GM18526 (cell line): ENCODE measurements around the gene COMP.

Experiments used
- POLR2A ChIP-seq: IDR thresholded peaks from 3 replicates; pipeline ENCODE4 v1.6.1; 2011; ENCODE audit not compliant: insufficient read length; ENCODE audit errors: extremely low read depth

Gene COMP

DNA sequence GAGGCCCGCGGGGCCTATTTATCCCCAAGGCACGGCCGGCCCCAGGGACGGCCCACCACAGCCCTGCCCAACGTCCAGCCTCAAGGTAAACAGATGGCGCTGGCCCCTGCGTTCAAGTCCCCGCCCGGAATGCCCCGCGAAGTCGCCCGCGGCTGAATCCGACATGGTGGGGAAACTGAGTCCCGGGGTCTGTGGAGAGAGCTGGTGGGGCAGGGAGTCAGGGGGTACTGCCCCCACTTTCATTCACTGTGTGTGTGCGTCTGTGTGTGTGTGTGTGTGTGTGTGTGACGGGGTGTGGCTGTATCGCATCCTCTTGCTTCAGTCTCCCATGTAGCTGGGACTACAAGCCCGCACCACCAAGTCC is 192 bp upstream of the COMP start:
- no peak for TF ChIP-seq POLR2A

DNA sequence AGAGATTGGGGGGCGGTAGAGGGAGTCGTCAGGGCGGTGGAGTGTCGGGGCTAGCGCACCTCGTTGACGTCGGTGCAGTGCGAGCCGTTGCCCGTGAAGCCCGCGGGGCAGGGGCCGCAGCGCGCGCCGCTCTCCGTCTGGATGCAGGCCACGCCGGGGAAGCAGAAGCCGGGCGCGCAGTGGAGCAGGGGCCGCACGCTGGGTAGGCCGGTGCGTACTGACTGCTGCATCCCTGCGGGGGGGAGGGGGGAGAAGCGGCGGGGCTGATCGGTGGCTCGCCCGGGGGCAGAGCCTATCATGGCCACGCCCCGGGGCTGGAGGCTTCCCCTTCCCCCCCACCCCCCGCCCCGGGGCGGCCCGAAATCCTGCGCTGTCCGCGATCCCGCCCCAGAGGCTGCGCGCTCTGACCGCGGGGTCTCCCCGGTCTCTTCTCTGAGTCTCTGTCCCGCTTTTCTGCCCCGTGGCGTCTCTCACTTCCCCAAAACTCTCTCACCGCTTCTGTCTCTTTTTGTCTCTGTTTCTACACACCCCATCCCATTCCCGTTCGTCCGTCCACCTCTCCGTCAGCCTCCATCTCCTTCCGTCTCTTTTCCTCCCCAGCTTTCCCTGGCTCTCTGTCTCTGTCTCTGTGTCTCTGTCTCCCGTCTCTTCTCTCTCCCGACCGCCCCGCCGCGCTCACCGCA is 1.1 kb downstream of the COMP start:
- TF ChIP-seq POLR2A: no peak

DNA sequence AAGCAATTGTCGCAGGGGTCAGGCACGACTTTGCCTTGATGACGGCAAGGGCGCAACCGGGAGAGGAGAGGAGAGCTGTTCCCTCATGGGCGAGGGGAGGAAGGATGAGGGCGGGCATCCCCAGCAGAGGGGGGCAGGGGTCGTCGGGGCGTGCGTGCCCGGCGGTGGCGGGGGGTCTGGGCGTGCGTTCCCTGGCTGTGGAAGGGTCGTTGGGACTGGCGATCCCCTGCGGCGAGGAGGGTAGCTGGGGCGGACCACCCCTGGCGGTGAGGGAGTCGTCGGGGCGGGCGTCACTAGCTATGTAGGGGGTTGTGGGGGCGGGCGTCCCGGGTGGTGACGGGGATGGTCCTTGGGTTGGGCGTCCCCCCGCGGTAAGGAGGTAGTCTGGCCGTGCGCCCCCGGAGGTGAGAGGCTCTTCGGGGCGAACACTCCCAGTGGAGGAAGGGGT is 1.7 kb downstream of the COMP start:
- no peak for TF ChIP-seq POLR2A

DNA sequence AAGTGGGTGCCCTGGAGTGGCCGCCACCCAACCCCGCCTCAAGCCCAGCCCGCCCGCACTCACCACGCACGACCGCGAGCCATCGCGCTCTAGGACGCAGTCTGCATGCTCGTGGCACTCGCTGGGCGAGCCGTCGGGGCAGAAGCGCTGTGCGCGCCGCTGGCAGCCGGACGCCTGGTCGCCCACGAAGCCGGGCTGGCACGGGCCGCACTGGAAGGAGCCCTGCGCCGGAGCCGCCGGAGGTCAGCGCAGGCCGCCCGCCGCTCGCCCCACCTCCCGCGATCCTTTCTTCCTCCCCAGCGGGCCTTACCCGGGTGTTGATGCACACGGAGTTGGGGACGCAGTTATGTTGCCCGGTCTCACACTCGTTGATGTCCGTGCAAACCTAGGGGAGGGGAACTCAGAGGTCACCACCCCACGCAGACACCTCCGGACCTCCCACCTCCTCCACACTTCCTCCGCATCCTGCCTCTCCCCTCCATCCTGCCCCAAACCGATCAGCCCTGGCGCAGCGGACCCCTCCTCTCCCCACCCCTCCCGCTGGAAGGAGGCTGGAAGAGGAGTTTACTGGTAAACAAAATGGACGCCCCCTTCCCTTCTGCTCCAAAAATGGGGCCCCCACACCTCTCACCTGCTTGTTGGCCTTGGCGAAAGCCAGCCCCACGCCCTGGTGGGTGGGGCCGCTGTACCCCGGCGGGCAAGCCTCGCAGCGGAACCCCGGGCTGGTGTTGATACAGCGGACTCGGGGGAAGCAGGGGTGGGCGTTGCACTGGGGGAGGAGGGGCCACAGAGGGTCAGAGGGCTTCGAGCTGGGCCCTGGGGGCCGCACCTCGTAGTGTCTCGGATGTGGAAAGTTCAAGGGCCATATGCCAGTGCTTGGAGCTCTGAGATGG is 2.3 kb downstream of the COMP start:
- no peak for TF ChIP-seq POLR2A

- no peak for TF ChIP-seq POLR2A
Measured at GRCh38 chr19:18785179-18786124, 5.7 kb downstream of the COMP start.

- TF ChIP-seq POLR2A: no peak
Measured at GRCh38 chr19:18784786-18785120, 6.4 kb downstream of the COMP start.

GRCh38 chr19:18783958-18784785 is 6.9 kb downstream of the COMP start:
- TF ChIP-seq POLR2A: no peak

- no peak for TF ChIP-seq POLR2A
Measured at GRCh38 chr19:18782559-18783225, 8.4 kb downstream of the COMP start.

- no peak for TF ChIP-seq POLR2A
Measured at GRCh38 chr19:18781885-18782527, 9.1 kb downstream of the COMP start.

GRCh38 chr19:18781047-18781600 is 10.0 kb downstream of the COMP start:
- TF ChIP-seq POLR2A: no peak

- TF ChIP-seq POLR2A: no peak
Measured at GRCh38 chr19:18780631-18781030, 10.5 kb downstream of the COMP start.

DNA sequence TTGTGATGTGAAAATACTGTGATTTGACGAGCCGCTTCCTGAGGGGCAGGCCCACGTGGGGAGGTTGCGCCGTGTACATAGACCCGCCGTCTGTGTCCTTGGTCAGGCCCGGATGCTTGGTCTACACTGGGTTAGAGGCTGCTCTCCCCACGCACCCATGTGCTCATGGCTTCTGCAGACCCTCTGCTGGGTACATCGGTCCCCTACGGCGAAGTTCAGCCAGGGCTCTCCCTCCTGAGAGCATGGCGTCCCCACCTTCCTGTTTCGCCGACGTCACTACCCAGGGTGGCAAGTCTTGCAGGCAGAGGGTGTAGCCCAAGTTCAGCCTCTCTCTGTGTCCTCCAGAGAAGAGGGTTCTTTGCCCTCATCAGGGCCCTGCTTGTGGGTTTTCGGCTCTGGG is 11.0 kb downstream of the COMP start:
- no peak for TF ChIP-seq POLR2A

GRCh38 chr19:18778826-18779495 is 12.1 kb downstream of the COMP start:
- no peak for TF ChIP-seq POLR2A
